ENCODE data around the gene COQ10B. TPM values are rescaled to one million over a fixed set of nuclear protein-coding genes. Genes with fewer than 3 reads are reported as not detected.

Gene COQ10B
- 10 to 100 TPM; 27.3 to 51.4 (median 28.0) TPM for total RNA-seq
- total RNA-seq (2013): 50.9 TPM
- total RNA-seq: 37.7 to 105 (median 67.1) reads per million in 29 experiments

- WGBS (ENCODE audit: insufficient coverage): under 1% methylated on average over 69 of the region's 70 CpGs
- POLR2A ChIA-PET: interaction anchor here (0.5 to 5.5 kb wide), 18 partner anchors 8 to 1794 kb away, joined by 3 to 75 read pairs (median 4); partner anchors contain the start of genes MOB4 (in 2 of the 2), SF3B1 (in 2 of the 2), GTF3C3 (in 1 of the 2) and HSPD1 (in 1 of the 2)
Observed at GRCh38 chr2:197453123-197453913, at the start of gene COQ10B. COQ10B (plus strand) TSS chr2:197453552; CDS start chr2:197453561, 9 bp downstream.

GRCh38 chr2:197405582-197405981 lies 47.8 kb upstream of the COQ10B start:
- CTCF ChIA-PET: interaction anchor here in 1 of 2 donors (0.6 to 1.1 kb wide), 4 partner anchors 292 to 403 kb away, joined by 3 to 4 read pairs (median 3); no protein-coding TSS in a partner anchor

More at GRCh38 chr2:197453123-197453913, at the start of gene COQ10B:
- peaks cover 50 to 54% (median 53%) of the 10 kb centered on the region in 3 donors for H3K4me1 Mint-ChIP-seq
- peak within 1 kb of the TSS; percentile 96 to 100 (median 99) for H3K4me3 Mint-ChIP-seq
- no peaks in the 10 kb centered on the region for H3K36me3 Mint-ChIP-seq
- H3K9me3 Mint-ChIP-seq: no peaks in the 10 kb centered on the region
- peak within 1 kb of the TSS; percentile 90 to 99 for H3K4me3 ChIP-seq (ENCODE audit: control insufficient read depth in 1 of 2, extremely low read depth in 1 of 2, low read length in 1 of 2)
- H3K27me3 Mint-ChIP-seq: no peaks in the 10 kb centered on the region
- H3K4me1 ChIP-seq (ENCODE audit: control insufficient read depth in 1 of 2, extremely low read depth in 1 of 2, insufficient read depth in 2 of 2, low read length in 2 of 2): peaks cover 12 to 19% of the 10 kb centered on the region in 2 experiments
- CTCF ChIA-PET: interaction anchor here in 1 of 2 donors (0.6 to 1.2 kb wide), 13 partner anchors 11 to 1796 kb away, joined by 3 to 10 read pairs (median 3); partner anchors contain the start of genes GTF3C3, HSPD1, HSPE1 and SF3B1
- peaks cover 0 to 5% of the 10 kb centered on the region in 2 donors for H3K36me3 ChIP-seq (ENCODE audit: control insufficient read depth in 2 of 2, extremely low read depth in 1 of 2, insufficient read depth in 1 of 2, low read length in 1 of 2)
- H3K27me3 ChIP-seq (replicated peaks in 1 of 2; ENCODE audit: control insufficient read depth in 2 of 2, extremely low read depth in 1 of 2, insufficient read depth in 2 of 2, low read length in 1 of 2): peaks cover 0 to 9% of the 10 kb centered on the region in 2 experiments
- peak within 1 kb of the TSS; percentile 100 for H3K27ac ChIP-seq (ENCODE audit: low read length)
- peak; percentile 87 to 90 (median 90) for ATAC-seq (replicated peaks in 1 of 4)
- H3K9me3 ChIP-seq: no peaks in the 10 kb centered on the region
- peak within 1 kb of the TSS; percentile 99 to 100 for H3K27ac Mint-ChIP-seq
- DNase-seq: peak; percentile 90 to 100 (median 98)

GRCh38 chr2:197414039-197414438 lies 39.3 kb upstream of the COQ10B start:
- POLR2A ChIA-PET: interaction anchor here in 1 of 2 donors (1.1 kb wide), 1 partner anchor 21 kb away, joined by 3 read pairs; the partner anchor contains the start of gene SF3B1
- ATAC-seq (replicated peaks in 1 of 4) (no peak), DNase-seq (no peak)
- CTCF ChIA-PET: no interaction called here
- whole genome bisulfite sequencing (ENCODE audit: insufficient coverage): 83% methylated on average over 1 of the region's 5 CpGs
- Mint-ChIP-seq H3K4me1 (peaks cover 11 to 12% (median 11%) of the 10 kb centered on the region in 3 donors), H3K36me3 (peaks cover 48% of the 10 kb centered on the region), H3K27ac (no peak overlapping the region), H3K9me3 (no peaks in the 10 kb centered on the region), H3K4me3 (no peak overlapping the region), H3K27me3 (no peaks in the 10 kb centered on the region)
- H3K4me1 ChIP-seq (ENCODE audit: control insufficient read depth in 1 of 2, extremely low read depth in 1 of 2, insufficient read depth in 2 of 2, low read length in 2 of 2): no peaks in the 10 kb centered on the region
- no peak overlapping the region for H3K27ac ChIP-seq (ENCODE audit: low read length)
- no peaks in the 10 kb centered on the region for H3K9me3 ChIP-seq
- H3K36me3 ChIP-seq (ENCODE audit: control insufficient read depth in 2 of 2, extremely low read depth in 1 of 2, insufficient read depth in 1 of 2, low read length in 1 of 2): peaks cover under 1 to 89% of the 10 kb centered on the region in 2 donors
- H3K27me3 ChIP-seq (replicated peaks in 1 of 2; ENCODE audit: control insufficient read depth in 2 of 2, extremely low read depth in 1 of 2, insufficient read depth in 2 of 2, low read length in 1 of 2): no peaks in the 10 kb centered on the region
- H3K4me3 ChIP-seq (ENCODE audit: control insufficient read depth in 1 of 2, extremely low read depth in 1 of 2, low read length in 1 of 2): no peak overlapping the region

More at GRCh38 chr2:197405582-197405981, 47.8 kb upstream of the COQ10B start:
- Mint-ChIP-seq H3K27me3 (no peaks in the 10 kb centered on the region), H3K4me3 (no peak overlapping the region), H3K9me3 (no peaks in the 10 kb centered on the region), H3K4me1 (peaks cover 0 to 1% (median 0%) of the 10 kb centered on the region in 3 donors), H3K36me3 (peaks cover 64% of the 10 kb centered on the region), H3K27ac (no peak overlapping the region)
- no peaks in the 10 kb centered on the region for H3K27me3 ChIP-seq (replicated peaks in 1 of 2; ENCODE audit: control insufficient read depth in 2 of 2, extremely low read depth in 1 of 2, insufficient read depth in 2 of 2, low read length in 1 of 2)
- H3K36me3 ChIP-seq (ENCODE audit: control insufficient read depth in 2 of 2, extremely low read depth in 1 of 2, insufficient read depth in 1 of 2, low read length in 1 of 2): peaks cover 17 to 95% of the 10 kb centered on the region in 2 donors
- H3K4me1 ChIP-seq (ENCODE audit: control insufficient read depth in 1 of 2, extremely low read depth in 1 of 2, insufficient read depth in 2 of 2, low read length in 2 of 2): no peaks in the 10 kb centered on the region
- ATAC-seq (replicated peaks in 1 of 4) (no peak), DNase-seq (no peak)
- no CpG with 5 or more reads among the region's 2 CpGs for WGBS (ENCODE audit: insufficient coverage)
- POLR2A ChIA-PET: no interaction called here
- no peak overlapping the region for H3K27ac ChIP-seq (ENCODE audit: low read length)
- H3K4me3 ChIP-seq (ENCODE audit: control insufficient read depth in 1 of 2, extremely low read depth in 1 of 2, low read length in 1 of 2): no peak overlapping the region
- no peaks in the 10 kb centered on the region for H3K9me3 ChIP-seq

- Histone ChIP-seq H3K27me3 (replicated peaks in 1 of 2; ENCODE audit: control insufficient read depth in 2 of 2, extremely low read depth in 1 of 2, insufficient read depth in 2 of 2, low read length in 1 of 2) (no peaks in the 10 kb centered on the region), H3K36me3 (ENCODE audit: control insufficient read depth in 2 of 2, extremely low read depth in 1 of 2, insufficient read depth in 1 of 2, low read length in 1 of 2) (peaks cover 0 to 89% of the 10 kb centered on the region in 2 donors), H3K27ac (ENCODE audit: low read length) (no peak overlapping the region), H3K4me3 (ENCODE audit: control insufficient read depth in 1 of 2, extremely low read depth in 1 of 2, low read length in 1 of 2) (no peak overlapping the region), H3K4me1 (ENCODE audit: control insufficient read depth in 1 of 2, extremely low read depth in 1 of 2, insufficient read depth in 2 of 2, low read length in 2 of 2) (no peaks in the 10 kb centered on the region), H3K9me3 (no peaks in the 10 kb centered on the region)
- H3K27me3 Mint-ChIP-seq: no peaks in the 10 kb centered on the region
- H3K27ac Mint-ChIP-seq: peak overlapping the region in 1 of 2 donors; percentile 6
- CTCF ChIA-PET: no interaction called here
- DNase-seq: no peak
- ATAC-seq (replicated peaks in 1 of 4): no peak
- POLR2A ChIA-PET: no interaction called here
- peaks cover 45% of the 10 kb centered on the region for H3K36me3 Mint-ChIP-seq
- H3K4me3 Mint-ChIP-seq: no peak overlapping the region
- WGBS (ENCODE audit: insufficient coverage): no CpG with 5 or more reads among the region's 2 CpGs
- H3K9me3 Mint-ChIP-seq: no peaks in the 10 kb centered on the region
- H3K4me1 Mint-ChIP-seq: peaks cover 12 to 13% (median 12%) of the 10 kb centered on the region in 3 donors
Observed at GRCh38 chr2:197414515-197414914, 38.8 kb upstream of the COQ10B start.

GRCh38 chr2:197416268-197416667 lies 37.1 kb upstream of the COQ10B start:
- Histone ChIP-seq H3K9me3 (no peaks in the 10 kb centered on the region), H3K27me3 (replicated peaks in 1 of 2; ENCODE audit: control insufficient read depth in 2 of 2, extremely low read depth in 1 of 2, insufficient read depth in 2 of 2, low read length in 1 of 2) (no peaks in the 10 kb centered on the region), H3K4me3 (ENCODE audit: control insufficient read depth in 1 of 2, extremely low read depth in 1 of 2, low read length in 1 of 2) (no peak overlapping the region), H3K36me3 (ENCODE audit: control insufficient read depth in 2 of 2, extremely low read depth in 1 of 2, insufficient read depth in 1 of 2, low read length in 1 of 2) (peaks cover 0 to 89% of the 10 kb centered on the region in 2 donors), H3K27ac (ENCODE audit: low read length) (no peak overlapping the region), H3K4me1 (ENCODE audit: control insufficient read depth in 1 of 2, extremely low read depth in 1 of 2, insufficient read depth in 2 of 2, low read length in 2 of 2) (no peaks in the 10 kb centered on the region)
- H3K27ac Mint-ChIP-seq: no peak overlapping the region
- CTCF ChIA-PET: no interaction called here
- POLR2A ChIA-PET: interaction anchor here (0.6 to 1.0 kb wide), 3 partner anchors 19 to 360 kb away, joined by 3 to 6 read pairs (median 3); partner anchors contain the start of gene SF3B1 (in 1 of the 2)
- H3K27me3 Mint-ChIP-seq: no peaks in the 10 kb centered on the region
- no CpG with 5 or more reads among the region's 1 CpG for WGBS (ENCODE audit: insufficient coverage)
- ATAC-seq (replicated peaks in 1 of 4): no peak
- H3K36me3 Mint-ChIP-seq: peaks cover 37% of the 10 kb centered on the region
- H3K4me1 Mint-ChIP-seq: peaks cover 17 to 25% (median 23%) of the 10 kb centered on the region in 3 donors
- no peak for DNase-seq
- H3K9me3 Mint-ChIP-seq: no peaks in the 10 kb centered on the region
- H3K4me3 Mint-ChIP-seq: no peak overlapping the region

- DNase-seq: no peak
- H3K9me3 ChIP-seq: no peaks in the 10 kb centered on the region
- H3K27me3 Mint-ChIP-seq: no peaks in the 10 kb centered on the region
- ChIA-PET CTCF (no interaction called here), POLR2A (no interaction called here)
- no peaks in the 10 kb centered on the region for H3K9me3 Mint-ChIP-seq
- peak overlapping the region; percentile 39 for H3K27ac ChIP-seq (ENCODE audit: low read length)
- no peak for ATAC-seq (replicated peaks in 1 of 4)
- no peak overlapping the region for H3K4me3 Mint-ChIP-seq
- peaks cover 21 to 41% (median 39%) of the 10 kb centered on the region in 3 donors for H3K4me1 Mint-ChIP-seq
- peaks cover 6 to 90% of the 10 kb centered on the region in 2 donors for H3K36me3 ChIP-seq (ENCODE audit: control insufficient read depth in 2 of 2, extremely low read depth in 1 of 2, insufficient read depth in 1 of 2, low read length in 1 of 2)
- no peak overlapping the region for H3K27ac Mint-ChIP-seq
- no peak overlapping the region for H3K4me3 ChIP-seq (ENCODE audit: control insufficient read depth in 1 of 2, extremely low read depth in 1 of 2, low read length in 1 of 2)
- H3K27me3 ChIP-seq (replicated peaks in 1 of 2; ENCODE audit: control insufficient read depth in 2 of 2, extremely low read depth in 1 of 2, insufficient read depth in 2 of 2, low read length in 1 of 2): no peaks in the 10 kb centered on the region
- peaks cover 31% of the 10 kb centered on the region for H3K36me3 Mint-ChIP-seq
- H3K4me1 ChIP-seq (ENCODE audit: control insufficient read depth in 1 of 2, extremely low read depth in 1 of 2, insufficient read depth in 2 of 2, low read length in 2 of 2): peaks cover 0 to 10% of the 10 kb centered on the region in 2 experiments
Observed at GRCh38 chr2:197419438-197419837, 33.9 kb upstream of the COQ10B start.

All from T-cell (primary cell).